Upper lobe of left lung (tissue), 6 donors: Measurements from ENCODE around the gene TMEM236. TPM values are rescaled to one million over a fixed set of nuclear protein-coding genes. Genes with fewer than 3 reads are reported as not detected.
A peak's percentile ranks its signal among the peaks of the same experiment; 100 is the strongest.

Experiments
- ATAC-seq, 2 donors: fragments of 200-7000 bp; cut with Tn5 transposase; one replicate each; pipeline ENCODE4 v1.9.1; 2022; ENCODE audit warnings: mild to moderate bottlenecking in 2 of 2, moderate library complexity in 2 of 2; ENCODE audit not compliant: low FRiP score in 2 of 2
- DNase-seq, 2 donors: peaks; one replicate each; pipeline ENCODE4 v3.0.0-alpha.2; 2019 to 2020
- H3K27ac ChIP-seq, 4 donors: fragments of 200-600 bp; sonication (generic); one replicate each; pipeline ENCODE4 v1.5.1; 2016 to 2019
- H3K27me3 ChIP-seq, 4 donors: fragments of 200-600 bp; sonication (generic); one replicate each; pipeline ENCODE4 v1.5.1; 2017 to 2019
- H3K36me3 ChIP-seq, 4 donors: fragments of 200-600 bp; sonication (generic); one replicate each; pipeline ENCODE4 v1.5.1; 2016 to 2019
- H3K4me1 ChIP-seq, 4 donors: fragments of 200-600 bp; sonication (generic); one replicate each; pipeline ENCODE4 v1.5.1; 2018 to 2019
- H3K4me3 ChIP-seq, 4 donors: fragments of 200-600 bp; sonication (generic); one replicate each; pipeline ENCODE4 v1.5.1; 2017 to 2019; ENCODE audit warnings: mild to moderate bottlenecking in 2 of 4, moderate library complexity in 1 of 4
- H3K9me3 ChIP-seq, 4 donors: fragments of 200-600 bp; sonication (generic); one replicate each; pipeline ENCODE4 v1.5.1; 2018 to 2019
- CTCF ChIP-seq, 6 experiments: fragments of 450-650 bp in 4 of 6; fragments of 200-600 bp in 2 of 6; sonication (generic) in 2 of 6; IDR thresholded peaks; one replicate each; pipeline ENCODE4 v1.5.1; 2016 to 2019; ENCODE audit warnings: antibody characterized with exemption in 6 of 6
- EP300 ChIP-seq, 4 donors: sonication (generic); formaldehyde crosslinking; IDR thresholded peaks; one replicate each; pipeline ENCODE4 v1.5.1; 2017; ENCODE audit warnings: antibody characterized with exemption in 4 of 4, control low read depth in 2 of 4
- POLR2A ChIP-seq, 4 donors: fragments of 450-650 bp; IDR thresholded peaks; one replicate each; pipeline ENCODE4 v1.5.1; 2016 to 2017; ENCODE audit warnings: antibody characterized with exemption in 4 of 4, mild to moderate bottlenecking in 2 of 4
- POLR2AphosphoS5 ChIP-seq, 2 donors: sonication (generic); formaldehyde crosslinking; IDR thresholded peaks; one replicate each; pipeline ENCODE4 v1.5.1; 2017; ENCODE audit warnings: antibody characterized with exemption in 2 of 2
- WGBS, 2 donors: methylation state at CpG; one replicate each; pipeline ENCODE4 v1.1.5; 2017 to 2018; 5-methylcytosine and 5-hydroxymethylcytosine counted together
- total RNA-seq, 6 donors: library from RNA; depleted of rRNA in 4 of 6; stranded (reverse); fragments of >200 nt in 4 of 6; gene quantifications; one replicate each; pipeline versions ENCODE4 v1.1.0 to v1.2.1, GENCODE V29; 2016 to 2021
- donor health status: DM: no; HTN: no; CAD: no; lungs with moderate emphysema.
- donor health status: DM: no; HTN: yes; CAD: no; lungs with severe emphysema.

TMEM236 gene
- total RNA-seq, 6 donors from 2014 or later, result 0.55 to 4.6 (median 1.6) TPM

- no peaks in the 10 kb centered on the region for H3K27me3 ChIP-seq
- DNase-seq, result peak in 1 of 2 donors; percentile 48
- H3K4me1 ChIP-seq, result peaks cover 0 to 10% (median 7%) of the 10 kb centered on the region in 4 donors
- 32 to 38% methylated on average over 14 of the region's 14 CpGs for WGBS, 2 donors
- H3K4me3 ChIP-seq, result no peak overlapping the region
- peak in 1 of 2 donors; percentile 84 for ATAC-seq
- no peaks in the 10 kb centered on the region for H3K36me3 ChIP-seq
- no peak overlapping the region for H3K27ac ChIP-seq
- no peaks in the 10 kb centered on the region for H3K9me3 ChIP-seq
- TF ChIP-seq EP300 (IDR thresholded peaks at IDR 0.05) (no peak), CTCF (IDR thresholded peaks at IDR 0.05) (peak; percentile 61 to 90 (median 74))
Measured at GRCh38 chr10:17742918-17743317, 9.1 kb upstream of the TMEM236 start.

- no peaks in the 10 kb centered on the region for H3K36me3 ChIP-seq
- H3K9me3 ChIP-seq, result no peaks in the 10 kb centered on the region
- no peaks in the 10 kb centered on the region for H3K27me3 ChIP-seq
- WGBS, 2 donors, result 94 to 95% methylated on average over 3 of the region's 3 CpGs
- no peak overlapping the region for H3K4me3 ChIP-seq
- peak overlapping the region in 2 of 4 donors; percentile 33 to 48 for H3K27ac ChIP-seq
- ATAC-seq (no peak), DNase-seq (no peak)
- TF ChIP-seq POLR2A (IDR thresholded peaks at IDR 0.05) (no peak), EP300 (IDR thresholded peaks at IDR 0.05) (no peak), POLR2AphosphoS5 (IDR thresholded peaks at IDR 0.05) (no peak), CTCF (IDR thresholded peaks at IDR 0.05) (no peak)
- H3K4me1 ChIP-seq, result peaks cover 0 to 10% (median 7%) of the 10 kb centered on the region in 4 donors
Measured at GRCh38 chr10:17743437-17743836, 8.6 kb upstream of the TMEM236 start.

- H3K36me3 ChIP-seq, result no peaks in the 10 kb centered on the region
- peaks cover 0 to 10% (median 7%) of the 10 kb centered on the region in 4 donors for H3K4me1 ChIP-seq
- 41 to 53% methylated on average over 6 of the region's 6 CpGs for WGBS, 2 donors
- TF ChIP-seq CTCF (IDR thresholded peaks at IDR 0.05), result no peak
- no peak for TF ChIP-seq POLR2AphosphoS5 (IDR thresholded peaks at IDR 0.05)
- no peak for TF ChIP-seq EP300 (IDR thresholded peaks at IDR 0.05)
- TF ChIP-seq POLR2A (IDR thresholded peaks at IDR 0.05), result no peak
- H3K27ac ChIP-seq, result peak overlapping the region in 3 of 4 donors; percentile 33 to 48 (median 34)
- ATAC-seq (peak in 1 of 2 donors; percentile 36), DNase-seq (no peak)
- no peak overlapping the region for H3K4me3 ChIP-seq
- H3K9me3 ChIP-seq, result no peaks in the 10 kb centered on the region
- no peaks in the 10 kb centered on the region for H3K27me3 ChIP-seq
Measured at GRCh38 chr10:17744341-17744861, 7.6 kb upstream of the TMEM236 start.

- H3K4me1 ChIP-seq, result peaks cover 0 to 8% (median 4%) of the 10 kb centered on the region in 4 donors
- TF ChIP-seq POLR2AphosphoS5 (IDR thresholded peaks at IDR 0.05) (no peak), EP300 (IDR thresholded peaks at IDR 0.05) (no peak), POLR2A (IDR thresholded peaks at IDR 0.05) (no peak), CTCF (IDR thresholded peaks at IDR 0.05) (no peak)
- no peak overlapping the region for H3K27ac ChIP-seq
- no peaks in the 10 kb centered on the region for H3K27me3 ChIP-seq
- H3K36me3 ChIP-seq, result no peaks in the 10 kb centered on the region
- 85 to 88% methylated on average over 10 of the region's 10 CpGs for WGBS, 2 donors
- ATAC-seq (no peak), DNase-seq (no peak)
- no peak overlapping the region for H3K4me3 ChIP-seq
- H3K9me3 ChIP-seq, result no peaks in the 10 kb centered on the region
Measured at GRCh38 chr10:17747883-17748550, 4.0 kb upstream of the TMEM236 start.

GRCh38 chr10:17749890-17750289 lies 2.1 kb upstream of the TMEM236 start:
- 96% methylated on average over 8 of the region's 8 CpGs for WGBS, 2 donors
- ATAC-seq (no peak), DNase-seq (no peak)
- Histone ChIP-seq H3K4me1 (no peaks in the 10 kb centered on the region), H3K36me3 (no peaks in the 10 kb centered on the region), H3K27me3 (no peaks in the 10 kb centered on the region), H3K9me3 (no peaks in the 10 kb centered on the region), H3K27ac (no peak overlapping the region), H3K4me3 (no peak overlapping the region)
- TF ChIP-seq POLR2A (IDR thresholded peaks at IDR 0.05), result no peak
- TF ChIP-seq EP300 (IDR thresholded peaks at IDR 0.05), result no peak
- TF ChIP-seq CTCF (IDR thresholded peaks at IDR 0.05), result no peak
- no peak for TF ChIP-seq POLR2AphosphoS5 (IDR thresholded peaks at IDR 0.05)
